Adrenal gland (tissue), 5 donors: Measurements from ENCODE around the gene CHD1L.

Experiments used
- POLR2A ChIP-seq, 2 donors: fragments of 450-650 bp; IDR thresholded peaks; one replicate each; pipeline ENCODE4 v1.6.1; 2017; ENCODE audit warnings: antibody characterized with exemption in 2 of 2, mild to moderate bottlenecking in 2 of 2, moderate library complexity in 1 of 2
- TF ChIP-seq, protein P1 (sequence below), 6 experiments: fragments of 450-650 bp in 4 of 6; fragments of 200-600 bp in 2 of 6; sonication (generic) in 1 of 6; IDR thresholded peaks; 1 replicate in 5 of 6; 2 replicates in 1 of 6; pipeline versions ENCODE4 v1.5.1 to v1.8.0; 2016 to 2021; ENCODE audit warnings: antibody characterized with exemption in 6 of 6, mild to moderate bottlenecking in 2 of 6, moderate library complexity in 1 of 6
- donor health status: DM: no; HTN: no; CAD: no.

- TF ChIP-seq, protein P1, sequence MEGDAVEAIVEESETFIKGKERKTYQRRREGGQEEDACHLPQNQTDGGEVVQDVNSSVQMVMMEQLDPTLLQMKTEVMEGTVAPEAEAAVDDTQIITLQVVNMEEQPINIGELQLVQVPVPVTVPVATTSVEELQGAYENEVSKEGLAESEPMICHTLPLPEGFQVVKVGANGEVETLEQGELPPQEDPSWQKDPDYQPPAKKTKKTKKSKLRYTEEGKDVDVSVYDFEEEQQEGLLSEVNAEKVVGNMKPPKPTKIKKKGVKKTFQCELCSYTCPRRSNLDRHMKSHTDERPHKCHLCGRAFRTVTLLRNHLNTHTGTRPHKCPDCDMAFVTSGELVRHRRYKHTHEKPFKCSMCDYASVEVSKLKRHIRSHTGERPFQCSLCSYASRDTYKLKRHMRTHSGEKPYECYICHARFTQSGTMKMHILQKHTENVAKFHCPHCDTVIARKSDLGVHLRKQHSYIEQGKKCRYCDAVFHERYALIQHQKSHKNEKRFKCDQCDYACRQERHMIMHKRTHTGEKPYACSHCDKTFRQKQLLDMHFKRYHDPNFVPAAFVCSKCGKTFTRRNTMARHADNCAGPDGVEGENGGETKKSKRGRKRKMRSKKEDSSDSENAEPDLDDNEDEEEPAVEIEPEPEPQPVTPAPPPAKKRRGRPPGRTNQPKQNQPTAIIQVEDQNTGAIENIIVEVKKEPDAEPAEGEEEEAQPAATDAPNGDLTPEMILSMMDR (IDR thresholded peaks at IDR 0.05), result peak; percentile 52 to 98 (median 84)
- peak in 1 of 2 donors; percentile 72 for TF ChIP-seq POLR2A (IDR thresholded peaks at IDR 0.05)
Observed at GRCh38 chr1:147242449-147243227, at the start of gene CHD1L.
